H9 (cell line): ENCODE measurements around the gene BACH2. TPM values are rescaled to one million over a fixed set of nuclear protein-coding genes. Genes with fewer than 3 reads are reported as not detected.
"Not testable (repeated sequence)": the region's sequence is repeated elsewhere in the genome, so short reads cannot be mapped to it uniquely, and the experiment has no call there.

ENCODE experiments used
- DNase-seq: peaks from one replicate; pipeline ENCODE4 v3.0.0-alpha.2; 2017
- H2AFZ ChIP-seq: one replicate; pipeline ENCODE4 v1.6.1; 2013; ENCODE audit warnings: mild to moderate bottlenecking, low read length, control low read depth, moderate library complexity
- H2AK5ac ChIP-seq: 2 replicates; pipeline ENCODE4 v1.6.1; 2013; ENCODE audit warnings: low read length, control low read depth, mixed read lengths; ENCODE audit not compliant: insufficient read length
- H2BK120ac ChIP-seq: one replicate; pipeline ENCODE4 v1.6.1; 2013; ENCODE audit warnings: low read depth, mild to moderate bottlenecking, low read length, control low read depth, inconsistent platforms; ENCODE audit not compliant: poor library complexity, severe bottlenecking
- H2BK12ac ChIP-seq: 2 replicates; pipeline ENCODE4 v1.6.1; 2013; ENCODE audit warnings: low read length, control low read depth, mixed read lengths, low read depth; ENCODE audit not compliant: insufficient read length
- H2BK15ac ChIP-seq: 2 replicates; pipeline ENCODE4 v1.6.1; 2013; ENCODE audit warnings: low read depth, low read length, control low read depth
- H2BK20ac ChIP-seq: one replicate; pipeline ENCODE4 v1.6.1; 2013; ENCODE audit warnings: low read depth, mild to moderate bottlenecking, low read length, control low read depth, inconsistent platforms; ENCODE audit not compliant: poor library complexity, severe bottlenecking
- H2BK5ac ChIP-seq: 2 replicates; pipeline ENCODE4 v1.6.1; 2013; ENCODE audit warnings: low read length, control low read depth, mixed read lengths; ENCODE audit not compliant: insufficient read length
- H3K14ac ChIP-seq: 2 replicates; pipeline ENCODE4 v1.6.1; 2013; ENCODE audit warnings: low read length, control low read depth; ENCODE audit not compliant: insufficient read depth
- H3K18ac ChIP-seq: 2 replicates; pipeline ENCODE4 v1.6.1; 2013; ENCODE audit warnings: low read depth, mild to moderate bottlenecking, mixed read lengths, low read length, control low read depth; ENCODE audit not compliant: insufficient read length
- H3K23ac ChIP-seq: 2 replicates; pipeline ENCODE4 v1.6.1; 2013; ENCODE audit warnings: low read length, control low read depth, mixed read lengths, low read depth; ENCODE audit not compliant: insufficient read length
- H3K23me2 ChIP-seq: 2 replicates; pipeline ENCODE4 v1.6.1; 2013; ENCODE audit warnings: low read depth, mild to moderate bottlenecking, mixed read lengths, low read length, control low read depth; ENCODE audit not compliant: insufficient read length, poor library complexity, severe bottlenecking
- H3K27ac ChIP-seq: 2 replicates; pipeline ENCODE4 v1.5.1; 2013; ENCODE audit warnings: low read length, control low read depth, mixed read lengths, low read depth; ENCODE audit not compliant: insufficient read length
- H3K27me3 ChIP-seq: 2 replicates; pipeline ENCODE4 v1.6.1; 2013; ENCODE audit warnings: low read length, control low read depth, inconsistent platforms; ENCODE audit not compliant: insufficient read depth
- H3K4ac ChIP-seq: 2 replicates; pipeline ENCODE4 v1.6.1; 2013; ENCODE audit warnings: low read depth, mild to moderate bottlenecking, control low read depth, inconsistent platforms, low read length, moderate library complexity
- H3K4me1 ChIP-seq: 2 replicates; pipeline ENCODE4 v1.6.1; 2013; ENCODE audit warnings: low read length, control low read depth, inconsistent platforms; ENCODE audit not compliant: insufficient read depth
- H3K4me2 ChIP-seq: 2 replicates; pipeline ENCODE4 v1.6.1; 2013; ENCODE audit warnings: low read length, control low read depth, mixed read lengths; ENCODE audit not compliant: insufficient read length, insufficient read depth
- H3K56ac ChIP-seq: 2 replicates; pipeline ENCODE4 v1.6.1; 2013; ENCODE audit warnings: low read depth, mild to moderate bottlenecking, mixed read lengths, low read length, control low read depth; ENCODE audit not compliant: insufficient read length
- H3K79me1 ChIP-seq: 2 replicates; pipeline ENCODE4 v1.6.1; 2013; ENCODE audit warnings: low read depth, mild to moderate bottlenecking, moderate library complexity, low read length, control low read depth, inconsistent platforms; ENCODE audit not compliant: insufficient read depth, poor library complexity, severe bottlenecking
- H3K79me2 ChIP-seq: 2 replicates; pipeline ENCODE4 v1.6.1; 2013; ENCODE audit warnings: low read length, control low read depth, inconsistent platforms; ENCODE audit not compliant: insufficient read depth
- H3K9ac ChIP-seq: 2 replicates; pipeline ENCODE4 v1.6.1; 2013; ENCODE audit warnings: low read length, control low read depth, mixed read lengths; ENCODE audit not compliant: insufficient read length; ENCODE audit errors: extremely low read depth
- H3K9me3 ChIP-seq: one replicate; pipeline ENCODE4 v1.6.1; 2013; ENCODE audit warnings: low read depth, low read length, inconsistent platforms; ENCODE audit not compliant: control insufficient read depth
- H3T11ph ChIP-seq: one replicate; pipeline ENCODE4 v1.6.1; 2013; ENCODE audit warnings: mild to moderate bottlenecking, low read length, control low read depth, inconsistent platforms
- H4K20me1 ChIP-seq: one replicate; pipeline ENCODE4 v1.6.1; 2013; ENCODE audit not compliant: control insufficient read depth, insufficient read length, insufficient read depth
- H4K5ac ChIP-seq: 2 replicates; pipeline ENCODE4 v1.6.1; 2013; ENCODE audit warnings: low read depth, mild to moderate bottlenecking, mixed read lengths, low read length, control low read depth; ENCODE audit not compliant: insufficient read length
- H4K8ac ChIP-seq: replicated peaks from 2 replicates; pipeline ENCODE4 v1.6.1; 2013; ENCODE audit warnings: low read length, control low read depth, mixed read lengths, low read depth; ENCODE audit not compliant: insufficient read length
- H4K91ac ChIP-seq: 2 replicates; pipeline ENCODE4 v1.6.1; 2013; ENCODE audit warnings: low read depth, mild to moderate bottlenecking, moderate library complexity, mixed read lengths, low read length, control low read depth; ENCODE audit not compliant: insufficient read length
- H3K27ac Mint-ChIP-seq, 3 experiments: 2 replicates in 2 of 3; 3 replicates in 1 of 3; pipeline ENCODE4 v1.8.0; 2020 to 2021; ENCODE audit warnings: mixed read lengths in 3 of 3, mild to moderate bottlenecking in 1 of 3, moderate library complexity in 1 of 3
- H3K27me3 Mint-ChIP-seq: 2 replicates; pipeline ENCODE4 v1.8.0; 2021; ENCODE audit warnings: low read depth, mild to moderate bottlenecking, moderate library complexity, mixed read lengths
- H3K36me3 Mint-ChIP-seq, 3 experiments: 2 replicates in 2 of 3; 3 replicates in 1 of 3; pipeline ENCODE4 v1.8.0; 2020 to 2021; ENCODE audit warnings: low read depth in 3 of 3, mixed read lengths in 3 of 3; ENCODE audit not compliant: insufficient read depth in 1 of 3
- H3K4me1 Mint-ChIP-seq, 2 experiments: 2 replicates each; pipeline ENCODE4 v1.8.0; 2020; ENCODE audit warnings: mixed read lengths in 2 of 2
- H3K4me3 Mint-ChIP-seq, 2 experiments: 2 replicates in 1 of 2; 3 replicates in 1 of 2; pipeline ENCODE4 v1.8.0; 2020 to 2021; ENCODE audit warnings: mild to moderate bottlenecking in 2 of 2, mixed read lengths in 2 of 2, moderate library complexity in 1 of 2
- H3K9me3 Mint-ChIP-seq, 2 experiments: 2 replicates in 1 of 2; 3 replicates in 1 of 2; pipeline ENCODE4 v1.8.0; 2020; ENCODE audit warnings: mild to moderate bottlenecking in 2 of 2, mixed read lengths in 2 of 2, moderate library complexity in 1 of 2
- CTCF ChIP-seq: fragments of 200-600 bp; sonication (generic); conservative IDR thresholded peaks from 3 replicates; pipeline ENCODE4 v1.8.0; 2021; ENCODE audit warnings: antibody characterized with exemption, mild to moderate bottlenecking
- WGBS: extraction: QIAGEN DNeasy Blood & Tissue Kit; methylation state at CpG from one replicate; pipeline ENCODE4 v1.1.7; 2013; ENCODE audit warnings: missing lambda C conversion rate, low lambda C conversion rate, mixed read lengths; ENCODE audit not compliant: insufficient read length; ENCODE audit errors: extremely low coverage; 5-methylcytosine and 5-hydroxymethylcytosine counted together
- total RNA-seq: library from RNA; stranded (reverse); gene quantifications from 2 replicates; pipeline ENCODE4 v1.2.1, GENCODE V29; 2021

BACH2 gene
- total RNA-seq, 1 experiment from 2014 or later, result 2.0 TPM

- H3T11ph ChIP-seq, result no peak overlapping the region
- H3K18ac ChIP-seq, result no peak overlapping the region
- Mint-ChIP-seq H3K9me3 (no peaks in the 10 kb centered on the region), H3K4me3 (no peak overlapping the region), H3K4me1 (no peaks in the 10 kb centered on the region), H3K27ac (peak overlapping the region in 1 of 3 experiments; percentile 0; a peak in 1 of 7 replicates), H3K27me3 (no peaks in the 10 kb centered on the region; the same call in 1 of the 2 replicates), H3K36me3 (no peaks in the 10 kb centered on the region)
- H4K8ac ChIP-seq, result no peak overlapping the region
- H2BK12ac ChIP-seq, result no peak overlapping the region
- H2AK5ac ChIP-seq, result no peak overlapping the region
- H3K23ac ChIP-seq, result no peak overlapping the region
- WGBS, result no CpG with 5 or more reads among the region's 5 CpGs
- H2BK20ac ChIP-seq, result no peak overlapping the region
- H2BK120ac ChIP-seq, result no peak overlapping the region
- no peak overlapping the region for H3K9ac ChIP-seq
- H3K27ac ChIP-seq, result no peak overlapping the region
- H3K23me2 ChIP-seq, result no peaks in the 10 kb centered on the region
- TF ChIP-seq CTCF, result no peak
- H3K4me1 ChIP-seq, result no peaks in the 10 kb centered on the region; the same call in 1 of the 2 replicates
- H3K14ac ChIP-seq, result no peak overlapping the region
- H4K5ac ChIP-seq, result peak overlapping the region; percentile 79
- no peak for DNase-seq
- no peak overlapping the region for H2BK5ac ChIP-seq
- no peaks in the 10 kb centered on the region for H3K9me3 ChIP-seq
- no peaks in the 10 kb centered on the region for H3K79me1 ChIP-seq
- no peaks in the 10 kb centered on the region for H4K20me1 ChIP-seq
- no peak overlapping the region for H3K4me2 ChIP-seq
- H3K79me2 ChIP-seq, result no peaks in the 10 kb centered on the region
- no peak overlapping the region for H3K56ac ChIP-seq
- H4K91ac ChIP-seq, result no peak overlapping the region
- no peak overlapping the region for H2AFZ ChIP-seq
- no peaks in the 10 kb centered on the region for H3K27me3 ChIP-seq
- H3K4ac ChIP-seq, result no peak overlapping the region
- no peak overlapping the region for H2BK15ac ChIP-seq
Measured at GRCh38 chr6:90135667-90136066, 161.0 kb downstream of the BACH2 start.

GRCh38 chr6:90133664-90134063 lies 163.0 kb downstream of the BACH2 start:
- not testable (repeated sequence) for H3K4me1 Mint-ChIP-seq, H3K9ac ChIP-seq, H3K27ac Mint-ChIP-seq, H3K23me2 ChIP-seq, H3K4me2 ChIP-seq, H3K23ac ChIP-seq, H2BK20ac ChIP-seq, H3K27me3 Mint-ChIP-seq, H3K18ac ChIP-seq, H4K8ac ChIP-seq, H3K4me3 Mint-ChIP-seq, H3K9me3 ChIP-seq, H3K14ac ChIP-seq, H4K91ac ChIP-seq, H3K56ac ChIP-seq, H3K79me1 ChIP-seq, H3K27me3 ChIP-seq, H4K20me1 ChIP-seq, H2BK15ac ChIP-seq, H3K79me2 ChIP-seq, H3K36me3 Mint-ChIP-seq, H2AFZ ChIP-seq, H3K27ac ChIP-seq, H4K5ac ChIP-seq, H3K9me3 Mint-ChIP-seq, H2BK120ac ChIP-seq, H2BK5ac ChIP-seq, H3K4me1 ChIP-seq, H2AK5ac ChIP-seq, H2BK12ac ChIP-seq, H3T11ph ChIP-seq, DNase-seq, H3K4ac ChIP-seq
- no CpG with 5 or more reads among the region's 3 CpGs for WGBS
